HG02884 (cell line): ENCODE measurements around the gene COTL1.

Source experiments
- ATAC-seq: cut with Tn5 transposase; IDR thresholded peaks from one replicate; pipeline ENCODE4 v1.9.1; 2021; ENCODE audit warnings: mild to moderate bottlenecking, moderate library complexity; ENCODE audit not compliant: unreplicated experiment

The COTL1 gene

DNA sequence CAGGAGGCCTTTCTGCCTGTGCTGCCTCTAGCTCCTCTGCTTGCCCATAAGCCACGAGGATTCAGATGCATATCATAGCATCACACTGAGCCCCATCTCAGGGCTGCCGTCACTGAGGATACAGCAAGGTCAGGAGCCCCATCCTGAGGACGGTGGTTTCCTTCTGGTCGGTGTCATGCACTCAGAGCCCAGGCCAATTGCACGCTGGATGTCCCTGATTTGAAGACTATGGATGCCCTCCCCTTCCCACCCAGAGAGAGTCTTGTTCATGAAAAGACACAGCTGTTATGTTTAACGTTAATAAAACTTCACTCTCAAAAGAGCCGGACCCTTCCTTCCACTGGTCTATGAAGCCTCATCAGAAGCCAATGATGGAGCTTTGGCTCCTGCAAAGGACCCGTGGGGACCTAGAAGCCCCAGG, 19.9 kb downstream of the COTL1 start:
- no peak for ATAC-seq

- no peak for ATAC-seq
Measured at GRCh38 chr16:84597528-84597896, 20.4 kb downstream of the COTL1 start.

DNA sequence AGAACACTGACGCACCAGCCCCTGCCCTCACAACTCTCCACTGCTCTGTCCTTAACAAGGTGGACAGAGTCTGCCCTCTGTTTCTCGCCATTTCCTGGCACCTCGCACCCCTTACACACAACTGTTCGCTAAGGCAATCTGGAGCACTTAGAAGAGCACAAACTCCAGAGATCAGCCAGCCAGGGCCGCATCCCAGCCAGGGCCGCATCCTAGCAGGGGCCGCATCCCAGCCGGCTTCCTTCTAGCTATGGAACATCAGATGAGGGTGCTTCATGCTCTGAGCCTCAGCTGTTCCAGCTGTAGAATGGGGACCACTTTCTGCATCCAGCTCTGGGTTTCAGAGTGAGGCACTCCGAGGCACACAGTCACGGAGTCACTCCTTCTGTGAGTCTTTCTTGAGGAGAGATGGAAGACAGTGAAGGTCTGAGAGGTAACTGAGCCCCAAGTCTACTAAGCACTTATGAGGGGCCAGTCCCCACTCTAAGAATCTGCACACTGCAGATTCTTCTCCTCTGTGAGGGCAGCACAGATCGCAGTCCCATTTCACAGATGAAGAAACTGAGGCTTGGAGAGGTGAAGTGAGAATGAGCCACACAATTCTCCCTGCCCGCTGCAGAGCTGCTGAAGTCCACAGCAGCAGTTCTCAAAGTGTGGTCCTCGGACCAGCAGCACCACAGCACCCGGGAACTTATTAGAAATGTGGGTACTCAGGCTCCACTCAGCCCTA, 20.9 kb downstream of the COTL1 start:
- no peak for ATAC-seq

GRCh38 chr16:84596161-84596560, 21.7 kb downstream of the COTL1 start:
- no peak for ATAC-seq

DNA sequence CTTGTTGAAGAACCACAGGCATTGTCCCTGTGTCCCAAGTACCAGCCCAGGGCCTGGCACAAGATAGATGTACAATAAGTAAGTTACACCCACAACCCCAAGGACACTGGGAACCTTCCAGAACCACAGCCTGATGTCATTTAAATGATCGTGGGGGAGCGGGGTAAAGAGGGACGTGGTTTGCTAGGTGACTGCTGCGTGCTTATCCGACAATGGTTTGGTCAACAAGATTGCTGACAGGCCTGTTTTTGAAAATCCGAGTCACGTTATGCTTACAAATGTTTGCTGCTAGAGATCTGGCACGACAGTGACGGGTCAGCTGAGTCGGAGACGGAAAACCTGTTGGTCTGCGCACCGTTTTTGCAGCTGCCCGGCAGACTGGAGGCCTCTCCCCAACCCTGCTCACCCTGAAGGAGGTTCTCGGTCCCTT, 22.8 kb downstream of the COTL1 start:
- no peak for ATAC-seq

- ATAC-seq: no peak
Measured at GRCh38 chr16:84594725-84595038, 23.2 kb downstream of the COTL1 start.

GRCh38 chr16:84593825-84594724, 23.8 kb downstream of the COTL1 start:
- ATAC-seq: peak; percentile 83

DNA sequence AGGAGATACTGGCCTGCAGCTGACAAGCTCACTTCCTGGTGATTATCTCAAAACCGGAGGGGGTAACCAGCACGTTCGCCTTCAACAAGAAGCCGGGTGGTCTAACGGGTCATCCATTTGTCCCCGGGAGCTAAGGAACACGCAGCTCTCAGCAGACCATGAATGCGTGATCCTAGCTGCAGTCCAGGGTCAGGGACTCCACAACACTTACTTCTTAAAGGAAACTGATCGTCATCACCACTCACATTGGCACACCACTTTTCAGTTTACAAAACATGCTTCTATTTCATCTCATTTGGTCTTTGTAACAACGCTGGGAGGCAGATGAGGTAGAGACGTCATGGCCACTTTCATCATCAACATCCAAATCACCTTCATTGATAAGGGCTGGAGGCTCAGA, 25.2 kb downstream of the COTL1 start:
- no peak for ATAC-seq

DNA sequence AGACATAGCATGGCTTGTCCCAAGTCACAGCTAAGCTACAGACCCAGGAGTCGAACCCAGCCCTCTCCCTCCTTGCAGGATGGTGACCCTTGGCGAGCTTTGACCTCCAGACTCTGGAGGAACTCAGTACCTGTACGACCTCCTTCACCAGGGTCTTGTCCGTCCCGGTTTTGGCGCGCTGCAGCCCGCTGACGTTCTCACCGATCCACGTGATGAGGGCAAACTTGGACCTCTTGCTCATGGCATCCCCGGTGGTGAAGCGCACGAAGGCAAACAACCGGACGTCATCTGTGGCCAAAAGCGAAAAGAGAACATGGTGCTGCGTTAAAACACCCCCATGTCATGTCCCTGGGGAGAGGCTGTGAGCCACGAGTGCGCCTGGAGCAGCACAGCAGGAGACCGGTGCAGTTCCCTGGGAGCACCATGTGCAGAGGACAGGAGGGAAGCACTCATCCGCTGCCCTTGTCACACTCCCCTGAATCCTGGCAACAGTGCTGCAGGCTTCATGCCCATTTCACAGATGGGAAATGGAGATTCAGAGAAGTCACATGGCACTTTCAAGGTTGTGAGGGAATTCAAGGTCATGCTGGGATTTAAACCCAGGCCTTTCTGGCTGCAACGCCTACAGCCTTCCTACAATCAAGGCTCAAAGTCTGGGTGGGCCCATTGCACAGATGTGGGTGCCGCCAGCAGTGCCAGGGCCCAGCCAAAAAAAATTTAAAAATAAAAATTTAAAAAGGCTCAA, 27.7 kb downstream of the COTL1 start:
- no peak for ATAC-seq

DNA sequence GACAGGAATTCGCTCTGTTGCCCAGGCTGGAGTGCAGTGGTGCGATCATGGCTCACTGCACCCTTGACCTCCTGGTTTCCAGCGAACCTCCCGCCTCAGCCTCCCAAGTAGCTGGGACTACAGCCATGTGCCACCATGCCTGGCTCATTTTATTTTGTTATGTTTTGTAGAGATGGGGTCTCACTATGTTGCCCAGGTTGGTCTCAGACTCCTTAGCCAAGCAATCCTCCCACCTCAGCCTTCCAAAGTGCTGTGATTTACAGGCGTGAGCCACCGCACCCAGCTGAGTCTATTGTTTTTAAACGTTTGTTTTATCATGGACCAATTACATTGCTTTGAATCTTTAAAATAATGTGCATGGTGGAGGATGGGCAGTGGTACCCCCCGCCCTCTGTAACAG, 28.9 kb downstream of the COTL1 start:
- no peak for ATAC-seq

- peak; percentile 68 for ATAC-seq
Measured at GRCh38 chr16:84585886-84586285, 32.0 kb downstream of the COTL1 start.

- no peak for ATAC-seq
Measured at GRCh38 chr16:84585467-84585866, 32.4 kb downstream of the COTL1 start.

GRCh38 chr16:84584678-84585077, 33.2 kb downstream of the COTL1 start:
- ATAC-seq: no peak

DNA sequence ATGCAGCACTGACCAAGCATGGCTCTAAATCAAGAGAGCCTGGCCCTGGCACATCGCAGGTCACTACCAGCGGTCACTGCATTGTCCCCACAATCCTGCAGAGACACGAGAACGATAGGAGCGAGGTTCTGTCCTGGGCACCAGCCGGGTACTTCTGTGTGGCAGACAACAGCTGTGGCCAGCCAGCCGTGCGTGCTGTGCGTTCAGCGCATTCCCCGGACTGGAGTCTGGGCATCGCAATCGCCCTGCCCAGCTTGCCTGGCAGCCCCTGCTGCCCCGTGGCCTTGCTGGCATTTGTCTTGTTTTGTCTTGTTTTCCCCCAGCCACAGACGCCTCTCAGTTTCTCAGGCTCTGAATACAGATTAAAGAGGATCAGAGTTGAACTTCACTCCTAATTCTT, 33.9 kb downstream of the COTL1 start:
- no peak for ATAC-seq

GRCh38 chr16:84582958-84583516, 34.8 kb downstream of the COTL1 start:
- ATAC-seq: no peak

- no peak for ATAC-seq
Measured at GRCh38 chr16:84581158-84581557, 36.7 kb downstream of the COTL1 start.

DNA sequence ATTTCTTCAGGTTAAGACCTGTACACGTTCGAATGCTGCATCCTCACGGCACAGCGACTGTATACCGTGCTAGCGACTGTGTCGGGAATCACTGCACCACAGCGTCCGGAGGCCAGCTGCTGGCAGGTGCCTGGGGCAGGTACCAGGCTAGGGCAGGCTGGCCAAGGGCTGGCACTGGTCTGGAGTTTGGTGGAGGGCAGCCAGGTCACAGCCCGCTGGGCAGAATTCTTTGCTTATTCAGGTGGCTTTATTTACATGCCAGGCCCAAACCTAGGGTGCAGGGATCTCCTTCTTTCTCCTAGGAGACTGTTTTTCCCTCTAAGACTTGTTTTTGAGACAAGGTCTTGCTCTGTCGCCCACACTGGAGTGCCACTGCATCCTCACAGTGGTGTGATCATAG, 37.9 kb downstream of the COTL1 start:
- no peak for ATAC-seq

DNA sequence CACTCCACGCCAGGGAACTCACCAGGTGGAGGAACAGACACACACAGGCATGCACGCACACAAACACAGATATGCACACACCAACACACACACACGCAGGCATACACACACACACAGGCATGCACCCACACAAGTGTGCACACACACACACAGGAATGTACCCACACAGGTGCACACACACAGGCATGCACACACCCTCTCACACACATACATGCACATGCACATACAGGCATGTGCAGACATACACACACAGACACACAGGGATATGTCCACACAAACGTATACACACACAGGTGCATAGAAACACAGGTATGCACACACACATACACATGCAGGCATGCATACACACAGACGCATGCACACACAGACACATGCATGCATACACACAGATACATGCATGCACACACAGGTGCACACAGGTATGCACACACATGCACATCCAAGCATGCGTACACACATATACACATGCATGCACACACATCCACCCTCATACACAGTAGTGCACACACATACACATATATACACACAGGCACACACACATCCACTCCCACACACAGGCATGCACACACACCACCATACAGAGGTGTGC, 39.2 kb downstream of the COTL1 start:
- ATAC-seq: no peak

DNA sequence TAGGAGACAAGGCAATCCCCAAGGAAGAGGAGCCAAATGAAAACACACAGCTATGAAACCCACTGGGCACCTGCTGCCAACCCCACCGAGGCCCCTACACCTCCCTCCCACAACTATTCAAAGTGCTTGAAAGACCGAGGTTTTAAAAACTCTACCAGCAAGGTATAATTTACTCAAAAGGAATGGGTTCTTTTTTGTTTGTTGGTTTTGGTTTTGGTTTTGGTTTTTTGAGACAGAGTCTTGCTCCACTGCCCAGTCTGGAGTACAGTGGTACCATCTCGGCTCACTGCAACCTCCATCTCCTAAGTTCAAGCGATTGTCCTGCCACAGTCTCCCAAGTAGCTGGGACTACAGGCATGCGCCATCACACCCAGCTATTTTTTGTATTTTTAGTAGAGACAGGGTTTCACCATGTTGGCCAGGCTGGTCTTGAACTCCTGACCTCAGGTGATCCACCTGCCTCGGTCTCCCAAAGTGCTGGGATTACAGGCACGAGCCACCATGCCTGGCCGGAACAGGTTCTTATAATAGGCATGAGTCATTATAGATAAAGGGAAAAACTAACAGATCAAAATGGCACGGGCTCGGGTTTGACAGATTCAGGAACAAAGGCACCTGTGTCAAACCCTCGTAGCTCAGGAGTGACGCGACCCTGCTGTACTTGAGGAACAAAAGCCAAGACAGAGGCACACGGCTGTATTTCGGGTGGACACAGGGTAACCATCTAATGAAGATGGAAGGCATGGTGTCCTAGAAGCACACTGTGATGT, 40.7 kb downstream of the COTL1 start:
- no peak for ATAC-seq

DNA sequence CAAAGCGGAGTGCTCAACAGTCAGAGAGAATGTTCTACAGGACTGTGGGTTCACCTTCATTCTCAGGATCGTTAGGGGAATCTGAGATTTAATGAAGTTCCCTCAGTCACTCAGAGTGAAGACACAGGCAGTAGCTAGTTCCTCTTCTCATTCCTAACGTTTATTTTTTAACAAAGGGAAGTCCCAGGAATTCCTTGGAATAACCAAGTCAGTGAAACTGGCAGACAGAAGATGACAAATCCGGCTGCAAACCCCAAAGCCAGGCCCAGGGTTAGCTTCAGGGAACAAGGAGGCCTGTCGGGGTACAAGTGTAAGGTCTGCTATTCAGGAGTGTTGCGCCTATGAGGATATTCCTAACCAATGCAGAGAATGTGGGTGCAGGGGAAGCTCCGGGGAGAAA, 42.0 kb downstream of the COTL1 start:
- ATAC-seq: no peak
